Adrenal gland (tissue), 12 donors: Measurements from ENCODE around the gene NPTX2. TPM values are rescaled to one million over a fixed set of nuclear protein-coding genes. Genes with fewer than 3 reads are reported as not detected.

Experiments
- DNase-seq, 7 donors: peaks; one replicate each; pipeline ENCODE4 v3.0.0-alpha.2; 2019 to 2020
- H3K27ac ChIP-seq, 5 donors: fragments of 200-600 bp; sonication (generic) in 4 of 5; 1 replicate in 3 of 5; 2 replicates in 2 of 5; pipeline versions ENCODE4 v1.5.1 to v1.8.0; 2016 to 2020; ENCODE audit warnings: mild to moderate bottlenecking in 1 of 5
- H3K27me3 ChIP-seq: fragments of 200-600 bp; 2 replicates; pipeline ENCODE4 v1.8.0; 2021
- H3K36me3 ChIP-seq, 2 donors: fragments of 200-600 bp; replicated peaks in 1 of 2; 1 replicate in 1 of 2; 2 replicates in 1 of 2; pipeline versions ENCODE4 v1.5.1 to v1.8.0; 2018 to 2022
- H3K4me1 ChIP-seq, 2 donors: fragments of 200-600 bp; replicated peaks in 1 of 2; 1 replicate in 1 of 2; 2 replicates in 1 of 2; pipeline versions ENCODE4 v1.5.1 to v1.8.0; 2018 to 2021
- H3K4me3 ChIP-seq, 4 donors: fragments of 200-600 bp; sonication (generic) in 3 of 4; one replicate each; pipeline ENCODE4 v1.5.1; 2016 to 2018
- H3K9me3 ChIP-seq, 3 donors: fragments of 200-600 bp; sonication (generic) in 1 of 3; replicated peaks in 1 of 3; 1 replicate in 2 of 3; 2 replicates in 1 of 3; pipeline versions ENCODE4 v1.5.1 to v1.8.0; 2016 to 2021
- CTCF ChIP-seq, 6 experiments: fragments of 450-650 bp in 4 of 6; fragments of 200-600 bp in 2 of 6; sonication (generic) in 1 of 6; IDR thresholded peaks; 1 replicate in 5 of 6; 2 replicates in 1 of 6; pipeline versions ENCODE4 v1.5.1 to v1.8.0; 2016 to 2021; ENCODE audit warnings: antibody characterized with exemption in 6 of 6, mild to moderate bottlenecking in 2 of 6, moderate library complexity in 1 of 6
- POLR2A ChIP-seq, 2 donors: fragments of 450-650 bp; IDR thresholded peaks; one replicate each; pipeline ENCODE4 v1.6.1; 2017; ENCODE audit warnings: antibody characterized with exemption in 2 of 2, mild to moderate bottlenecking in 2 of 2, moderate library complexity in 1 of 2
- WGBS, 4 donors: extraction: QIAGEN DNeasy Blood & Tissue Kit in 2 of 4; methylation state at CpG; one replicate each; pipeline versions ENCODE4 v1.1.5 to v1.1.7; 2013 to 2017; 5-methylcytosine and 5-hydroxymethylcytosine counted together
- intact Hi-C, 2 donors: fragments of 100-400 bp; cut with DNase I; formaldehyde crosslinking; loops; one replicate each; pipeline versions ENCODE4 v1.14.1 to v1.15.0; 2022 to 2023
- polyA plus RNA-seq, 3 donors: library from polyadenylated mRNA; stranded (reverse); fragments of 200-250 nt in 2 of 3; fragments of 350-450 nt in 1 of 3; fragmentation: Illumina TruSeq in 1 of 3; extraction: RNeasy Lipid Tissue Mini Kit (QIAGEN cat#74804) in 1 of 3; gene quantifications; one replicate each; pipeline ENCODE4 v1.2.3, GENCODE V29; 2013 to 2014
- total RNA-seq, 9 donors: library from RNA; depleted of rRNA in 4 of 9; stranded (reverse); fragments of >200 nt in 4 of 9; fragments of 120-200 nt in 1 of 9; fragmentation: NEBNext Ultra II Directional in 1 of 9; extraction: Animal tissue kit (Norgen Biotek cat#: 25700) in 1 of 9; gene quantifications; one replicate each; pipeline versions ENCODE4 v1.1.0 to v1.2.4, GENCODE V29; 2013 to 2023
- donor health status: healthy with polysubstance abuse.
- donor health status: Bipolar disorder and iron deficiency.
- donor health status: DM: yes; HTN: yes; CAD: no.
- donor health status: DM: no; HTN: no; CAD: no.
- donor health status: DM: no; HTN: no; CAD: no.
- donor health status: DM: yes; HTN: yes; CAD: no.

NPTX2 gene
- total and polyA plus RNA-seq, 12 donors, result 11.6 to 81.1 (median 47.3) TPM

GRCh38 chr7:98674881-98675280 is 57.8 kb downstream of the NPTX2 start:
- no peak overlapping the region for H3K4me3 ChIP-seq
- H3K27me3 ChIP-seq, result peaks cover 7% of the 10 kb centered on the region
- H3K4me1 ChIP-seq, result no peaks in the 10 kb centered on the region
- intact Hi-C loops, result no loop called here
- TF ChIP-seq POLR2A (IDR thresholded peaks at IDR 0.05) (no peak), CTCF (IDR thresholded peaks at IDR 0.05) (no peak)
- no peaks in the 10 kb centered on the region for H3K36me3 ChIP-seq
- DNase-seq, result no peak
- H3K27ac ChIP-seq, result no peak overlapping the region
- no peaks in the 10 kb centered on the region for H3K9me3 ChIP-seq
- WGBS, 4 donors, result 60 to 75% (median 73%) methylated on average over 6 to 9 of the region's 9 CpGs

GRCh38 chr7:98678215-98678614 is 61.1 kb downstream of the NPTX2 start:
- no peaks in the 10 kb centered on the region for H3K36me3 ChIP-seq
- no peak overlapping the region for H3K4me3 ChIP-seq
- no peak overlapping the region for H3K27ac ChIP-seq
- WGBS, 4 donors, result 79 to 96% (median 94%) methylated on average over 6 to 7 of the region's 7 CpGs
- H3K27me3 ChIP-seq, result peaks cover 7% of the 10 kb centered on the region
- TF ChIP-seq POLR2A (IDR thresholded peaks at IDR 0.05), result no peak
- TF ChIP-seq CTCF (IDR thresholded peaks at IDR 0.05), result no peak
- no peaks in the 10 kb centered on the region for H3K4me1 ChIP-seq
- intact Hi-C loops, result no loop called here
- DNase-seq, result peak in 1 of 7 donors; percentile 20
- H3K9me3 ChIP-seq, result no peaks in the 10 kb centered on the region

Other genes starting within 250 kb of the NPTX2 start
- gene BAIAP2L1, start 216.2 kb upstream of the NPTX2 start, total RNA-seq, result 10 to 100 TPM; 16.9 to 37.5 (median 25.4) TPM
- gene BAIAP2L1, start 216.2 kb upstream of the NPTX2 start, polyA plus RNA-seq, result 10 to 100 TPM; 21.8 to 49.0 (median 23.1) TPM